Activated CD4-positive, alpha-beta T cell treated with anti-CD3 and anti-CD28 coated beads, Interleukin-2, amount 50 U/mL, for 4 hours (primary cell): ENCODE results near the gene PPP1R2.
"Not testable (repeated sequence)": the region's sequence is repeated elsewhere in the genome, so short reads cannot be mapped to it uniquely, and the experiment has no call there.

Experiments used
- DNase-seq, 2 experiments: peaks; one replicate each; pipeline ENCODE4 v3.0.0-alpha.2; 2020

PPP1R2 gene

GRCh38 chr3:195532834-195533233 is 10.3 kb downstream of the PPP1R2 start:
- DNase-seq, result no peak

- DNase-seq, result no peak
Measured at GRCh38 chr3:195532345-195532744, 10.8 kb downstream of the PPP1R2 start.

- DNase-seq, result no peak
Measured at GRCh38 chr3:195531683-195532082, 11.4 kb downstream of the PPP1R2 start.

- DNase-seq, result no peak
Measured at GRCh38 chr3:195526492-195526891, 16.6 kb downstream of the PPP1R2 start.

GRCh38 chr3:195524171-195524896 is 18.8 kb downstream of the PPP1R2 start:
- no peak for DNase-seq

- no peak for DNase-seq
Measured at GRCh38 chr3:195522254-195523023, 20.7 kb downstream of the PPP1R2 start.

- no peak for DNase-seq
Measured at GRCh38 chr3:195517030-195517429, 26.1 kb downstream of the PPP1R2 start.

GRCh38 chr3:195514610-195515235 is 28.4 kb downstream of the PPP1R2 start:
- DNase-seq, result not testable (repeated sequence)

DNA sequence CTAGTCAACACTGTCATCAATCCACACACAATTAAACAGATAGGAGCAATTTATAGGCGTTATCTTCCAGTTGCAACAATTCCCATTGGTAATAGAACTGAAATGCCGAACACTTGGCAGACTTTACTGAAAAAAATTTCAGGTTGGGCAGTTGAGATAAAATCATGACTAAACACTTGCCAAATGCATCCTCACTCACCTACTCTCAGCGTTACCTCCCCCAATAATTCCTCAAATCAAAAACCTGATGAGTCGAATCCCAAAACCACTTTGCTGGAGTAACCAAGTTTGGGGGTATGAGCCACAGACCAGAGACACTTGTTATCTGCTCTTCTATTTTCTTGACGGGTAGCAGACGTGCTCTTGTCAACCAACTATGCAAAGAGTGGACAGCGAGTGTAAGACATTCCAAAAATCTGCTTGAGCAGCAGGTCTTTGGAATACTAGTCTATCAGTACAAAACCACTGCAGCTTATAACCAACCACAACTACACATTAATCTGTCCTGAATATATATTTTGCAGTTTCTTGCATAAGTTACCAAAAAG is 30.3 kb downstream of the PPP1R2 start:
- DNase-seq, result no peak

GRCh38 chr3:195511136-195511535 is 32.0 kb downstream of the PPP1R2 start:
- no peak for DNase-seq

DNA sequence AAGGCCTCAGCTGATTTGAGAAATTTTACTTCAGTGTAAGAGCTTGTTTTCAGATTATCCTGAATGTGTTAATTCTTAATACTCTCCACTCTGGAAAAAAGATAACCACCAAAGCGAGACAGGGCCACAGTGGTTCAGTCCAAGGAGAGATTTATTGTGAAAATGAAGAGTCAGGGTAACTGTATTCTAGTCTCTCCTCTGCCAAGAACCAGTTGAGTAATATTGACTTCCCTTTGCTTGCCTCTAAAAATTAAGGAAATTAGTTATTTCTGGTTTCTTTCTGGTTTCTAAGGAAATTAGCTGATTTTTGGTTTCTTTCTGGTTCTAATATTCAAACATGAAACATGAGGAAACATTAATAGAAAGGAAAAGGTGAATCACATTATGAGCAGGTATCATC is 34.9 kb downstream of the PPP1R2 start:
- DNase-seq, result no peak

- DNase-seq, result no peak
Measured at GRCh38 chr3:195475614-195476013, 67.5 kb downstream of the PPP1R2 start.

GRCh38 chr3:195475116-195475515 is 68.0 kb downstream of the PPP1R2 start:
- DNase-seq, result not testable (repeated sequence)

- no peak for DNase-seq
Measured at GRCh38 chr3:195468841-195469240, 74.3 kb downstream of the PPP1R2 start.

- no peak for DNase-seq
Measured at GRCh38 chr3:195468391-195468776, 74.7 kb downstream of the PPP1R2 start.

GRCh38 chr3:195467641-195468390 is 75.3 kb downstream of the PPP1R2 start:
- no peak for DNase-seq

DNA sequence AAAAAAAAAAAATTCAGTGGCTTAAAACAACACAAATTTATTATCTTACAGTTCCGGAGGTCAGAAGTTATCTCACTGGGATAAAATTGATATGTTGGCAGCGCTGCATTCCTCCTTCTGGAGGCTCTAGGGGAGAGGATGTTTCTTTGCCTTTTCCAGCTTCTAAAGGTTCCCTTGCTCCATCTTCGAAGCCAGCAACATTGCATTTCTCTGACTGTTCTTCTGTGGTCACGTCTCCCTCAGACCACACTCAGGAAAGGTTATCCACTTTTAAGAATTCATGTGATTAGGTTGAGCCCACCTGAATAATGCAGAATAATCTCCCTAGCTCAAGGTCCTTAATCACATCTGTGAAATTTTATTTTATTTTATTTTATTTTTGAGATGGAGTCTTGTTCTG is 76.9 kb downstream of the PPP1R2 start:
- DNase-seq, result no peak
